GM19240 (cell line): ENCODE results near the gene ZNF580.
A peak's percentile ranks its signal among the peaks of the same experiment; 100 is the strongest.

Source experiments
- DNase-seq: peaks from one replicate; pipeline ENCODE4 v3.0.0; 2011; ENCODE audit warnings: low spot score; ENCODE audit not compliant: insufficient read length

Gene ZNF580

GRCh38 chr19:55623130-55623529 is 17.7 kb upstream of the ZNF580 start:
- no peak for DNase-seq

- no peak for DNase-seq
These were observed 17.2 kb upstream of the ZNF580 start for GRCh38 chr19:55623561-55623960.

- peak; percentile 92 for DNase-seq
These were observed 16.4 kb upstream of the ZNF580 start, which contains the start of gene ZNF784 for GRCh38 chr19:55624109-55625003. Gene ZNF784 (minus strand): TSS chr19:55624566. CDS start chr19:55624561, 5 bp downstream.

- no peak for DNase-seq
These were observed 15.8 kb upstream of the ZNF580 start for GRCh38 chr19:55625004-55625326.

- no peak for DNase-seq
These were observed 14.5 kb upstream of the ZNF580 start for GRCh38 chr19:55626350-55626749.

- no peak for DNase-seq
These were observed 8.4 kb upstream of the ZNF580 start for GRCh38 chr19:55632463-55632834.

- no peak for DNase-seq
These were observed 6.9 kb upstream of the ZNF580 start for GRCh38 chr19:55633861-55634260.

GRCh38 chr19:55635334-55635717 is 5.5 kb upstream of the ZNF580 start:
- no peak for DNase-seq

GRCh38 chr19:55635856-55636440 is 4.9 kb upstream of the ZNF580 start:
- DNase-seq: no peak

- DNase-seq: no peak
These were observed 4.1 kb upstream of the ZNF580 start for GRCh38 chr19:55636723-55637122.

GRCh38 chr19:55637534-55637933 is 3.3 kb upstream of the ZNF580 start:
- DNase-seq: no peak

- no peak for DNase-seq
These were observed 1.9 kb upstream of the ZNF580 start for GRCh38 chr19:55638864-55639359.

- DNase-seq: no peak
These were observed 692 bp upstream of the ZNF580 start for GRCh38 chr19:55640043-55640576.

- no peak for DNase-seq
These were observed 787 bp downstream of the ZNF580 start for GRCh38 chr19:55641426-55642152.

- no peak for DNase-seq
These were observed 1.6 kb downstream of the ZNF580 start for GRCh38 chr19:55642153-55643002.

- peak; percentile 82 for DNase-seq
These were observed 2.4 kb downstream of the ZNF580 start, which contains the start of gene ZNF581 for GRCh38 chr19:55643003-55643886. Gene ZNF581 (plus strand): TSS chr19:55643649. CDS start chr19:55644572, 923 bp downstream.

- no peak for DNase-seq
These were observed 3.0 kb downstream of the ZNF580 start for GRCh38 chr19:55643887-55644176.

GRCh38 chr19:55644191-55644833 is 3.5 kb downstream of the ZNF580 start:
- no peak for DNase-seq

- no peak for DNase-seq
These were observed 4.2 kb downstream of the ZNF580 start for GRCh38 chr19:55644842-55645511.
